MM.1S (cell line): ENCODE data around the gene ZAP70.
"Not testable (repeated sequence)": the region's sequence is repeated elsewhere in the genome, so short reads cannot be mapped to it uniquely, and the experiment has no call there.

Source experiments
- DNase-seq: peaks from one replicate; pipeline ENCODE4 v3.0.0-alpha.2; 2015
- H2AFZ ChIP-seq: fragments of 300-600 bp; sonication (generic); 2 replicates; pipeline ENCODE4 v1.6.0; 2016; ENCODE audit warnings: antibody characterized with exemption, low read length
- H3F3A ChIP-seq: fragments of 300-600 bp; sonication (generic); 2 replicates; pipeline ENCODE4 v1.6.1; 2016; ENCODE audit warnings: mild to moderate bottlenecking, antibody characterized with exemption, low read length, moderate library complexity, mixed read lengths; ENCODE audit not compliant: insufficient read depth
- H3K27ac ChIP-seq: fragments of 300-600 bp; sonication (generic); 2 replicates; pipeline ENCODE4 v1.5.1; 2016; ENCODE audit warnings: mild to moderate bottlenecking, low read length
- H3K27me3 ChIP-seq: fragments of 300-600 bp; sonication (generic); replicated peaks from 2 replicates; pipeline ENCODE4 v1.6.0; 2016; ENCODE audit warnings: low read length; ENCODE audit not compliant: insufficient read depth
- H3K36me3 ChIP-seq: fragments of 300-600 bp; sonication (generic); replicated peaks from 2 replicates; pipeline ENCODE4 v1.6.1; 2016; ENCODE audit warnings: mild to moderate bottlenecking, low read length, mixed read lengths; ENCODE audit not compliant: insufficient read depth
- H3K4me1 ChIP-seq: fragments of 300-600 bp; sonication (generic); 2 replicates; pipeline ENCODE4 v1.6.1; 2016; ENCODE audit warnings: low read length, mixed read lengths
- H3K4me2 ChIP-seq: fragments of 300-600 bp; sonication (generic); 2 replicates; pipeline ENCODE4 v1.6.0; 2016; ENCODE audit warnings: low read depth, low read length
- H3K4me3 ChIP-seq: fragments of 300-600 bp; sonication (generic); 2 replicates; pipeline ENCODE4 v1.5.1; 2016; ENCODE audit warnings: low read length, mixed read lengths
- H3K79me2 ChIP-seq: fragments of 300-600 bp; sonication (generic); 2 replicates; pipeline ENCODE4 v1.6.1; 2016; ENCODE audit warnings: mixed run types, low read length, mixed read lengths
- H3K9ac ChIP-seq: fragments of 300-600 bp; sonication (generic); 2 replicates; pipeline ENCODE4 v1.6.1; 2016; ENCODE audit warnings: low read length, mixed read lengths
- H3K9me2 ChIP-seq: fragments of 300-600 bp; sonication (generic); replicated peaks from 2 replicates; pipeline ENCODE4 v1.6.1; 2016; ENCODE audit warnings: mild to moderate bottlenecking, low read length, mixed read lengths; ENCODE audit not compliant: insufficient read depth
- H3K9me3 ChIP-seq: fragments of 300-600 bp; sonication (generic); replicated peaks from 2 replicates; pipeline ENCODE4 v1.6.1; 2016; ENCODE audit warnings: mild to moderate bottlenecking, low read length, mixed read lengths; ENCODE audit not compliant: insufficient read depth
- H4K20me1 ChIP-seq: fragments of 300-600 bp; sonication (generic); 2 replicates; pipeline ENCODE4 v1.6.1; 2016; ENCODE audit warnings: mild to moderate bottlenecking, low read length, moderate library complexity, mixed read lengths; ENCODE audit not compliant: insufficient read depth
- CTCF ChIP-seq: fragments of 300-600 bp; sonication (generic); IDR thresholded peaks from 2 replicates; pipeline ENCODE4 v1.5.1; 2016; ENCODE audit warnings: antibody characterized with exemption, low read length, mixed read lengths
- EZH2 ChIP-seq: fragments of 300-600 bp; sonication (generic); optimal IDR thresholded peaks from 2 replicates; pipeline ENCODE3; 2017; ENCODE audit warnings: low read depth, mild to moderate bottlenecking, antibody characterized with exemption, low read length, mixed read lengths
- EZH2phosphoT487 ChIP-seq: fragments of 300-600 bp; sonication (generic); IDR thresholded peaks from 2 replicates; pipeline ENCODE4 v1.6.1; 2018; ENCODE audit warnings: antibody characterized with exemption, low read length

Gene ZAP70

GRCh38 chr2:97711394-97711711, 2.0 kb upstream of the ZAP70 start:
- H3K27me3 ChIP-seq = no peaks in the 10 kb centered on the region; the same call in 1 of the 2 replicates
- no peaks in the 10 kb centered on the region for H3K36me3 ChIP-seq
- no peak overlapping the region for H3K4me2 ChIP-seq
- H3K9ac ChIP-seq = no peak overlapping the region
- no peaks in the 10 kb centered on the region for H3K9me2 ChIP-seq
- no peak overlapping the region for H2AFZ ChIP-seq
- no peak overlapping the region for H3K4me3 ChIP-seq
- no peak for TF ChIP-seq EZH2
- no peak for TF ChIP-seq EZH2phosphoT487
- TF ChIP-seq CTCF = no peak
- H3K27ac ChIP-seq = no peak overlapping the region
- DNase-seq = no peak
- no peaks in the 10 kb centered on the region for H3K9me3 ChIP-seq
- no peaks in the 10 kb centered on the region for H3K4me1 ChIP-seq
- no peaks in the 10 kb centered on the region for H3K79me2 ChIP-seq
- H3F3A ChIP-seq = no peaks in the 10 kb centered on the region
- H4K20me1 ChIP-seq = no peaks in the 10 kb centered on the region

GRCh38 chr2:97712175-97712574, 1.2 kb upstream of the ZAP70 start:
- not testable (repeated sequence) for H3K27ac ChIP-seq, H3K9me2 ChIP-seq, H3K9me3 ChIP-seq, H3K4me1 ChIP-seq, H3F3A ChIP-seq, DNase-seq, H3K9ac ChIP-seq, H3K79me2 ChIP-seq, H3K36me3 ChIP-seq, H3K4me2 ChIP-seq, H3K27me3 ChIP-seq, H2AFZ ChIP-seq, H3K4me3 ChIP-seq, H4K20me1 ChIP-seq

- Histone ChIP-seq H3K4me1 (no peaks in the 10 kb centered on the region), H3K79me2 (no peaks in the 10 kb centered on the region), H3K9ac (no peak overlapping the region), H3K9me3 (no peaks in the 10 kb centered on the region), H3K4me2 (no peak overlapping the region), H3K9me2 (no peaks in the 10 kb centered on the region), H2AFZ (no peak overlapping the region), H3K27me3 (no peaks in the 10 kb centered on the region; the same call in 1 of the 2 replicates), H4K20me1 (no peaks in the 10 kb centered on the region), H3K4me3 (no peak overlapping the region), H3K36me3 (no peaks in the 10 kb centered on the region), H3K27ac (no peak overlapping the region), H3F3A (no peaks in the 10 kb centered on the region)
- no peak for DNase-seq
- TF ChIP-seq EZH2phosphoT487 (no peak), EZH2 (no peak), CTCF (no peak)
Measured at GRCh38 chr2:97712693-97713295, 582 bp upstream of the ZAP70 start.

- H3K79me2 ChIP-seq = no peaks in the 10 kb centered on the region
- H3K9me3 ChIP-seq = no peaks in the 10 kb centered on the region
- no peak overlapping the region for H3K9ac ChIP-seq
- H3K27ac ChIP-seq = no peak overlapping the region
- no peaks in the 10 kb centered on the region for H3K27me3 ChIP-seq
- no peaks in the 10 kb centered on the region for H3K36me3 ChIP-seq
- no peak overlapping the region for H3K4me2 ChIP-seq
- peaks cover 12% of the 10 kb centered on the region for H3K4me1 ChIP-seq
- no peak overlapping the region for H3K4me3 ChIP-seq
- TF ChIP-seq EZH2 (no peak), CTCF (no peak), EZH2phosphoT487 (no peak)
- H3K9me2 ChIP-seq = no peaks in the 10 kb centered on the region
- no peak for DNase-seq
- no peak overlapping the region for H2AFZ ChIP-seq
- H4K20me1 ChIP-seq = no peaks in the 10 kb centered on the region
- H3F3A ChIP-seq = no peaks in the 10 kb centered on the region
Measured at GRCh38 chr2:97714084-97714949, 941 bp downstream of the ZAP70 start.
